WTC11 (cell line): ENCODE data around the gene THSD4.

Experiments
- ATF3 ChIP-seq: sonication (generic); formaldehyde crosslinking; conservative IDR thresholded peaks from 2 replicates; pipeline ENCODE4 v1.8.1; 2022; ENCODE audit warnings: mild to moderate bottlenecking, missing genetic modification reagents
- CREB1 ChIP-seq: sonication (generic); formaldehyde crosslinking; IDR thresholded peaks from 2 replicates; pipeline ENCODE4 v1.8.0; 2023; ENCODE audit warnings: mild to moderate bottlenecking, missing genetic modification reagents
- JUN ChIP-seq: sonication (generic); formaldehyde crosslinking; IDR thresholded peaks from 2 replicates; pipeline ENCODE4 v1.8.0; 2023; ENCODE audit warnings: mild to moderate bottlenecking, missing genetic modification reagents
- NR2C2 ChIP-seq: sonication (generic); formaldehyde crosslinking; IDR thresholded peaks from 2 replicates; pipeline ENCODE4 v1.8.0; 2022; ENCODE audit warnings: mild to moderate bottlenecking, missing genetic modification reagents
- TEAD4 ChIP-seq: sonication (generic); formaldehyde crosslinking; IDR thresholded peaks from 2 replicates; pipeline ENCODE4 v1.8.0; 2022; ENCODE audit warnings: mild to moderate bottlenecking, missing genetic modification reagents
- USF1 ChIP-seq: sonication (generic); formaldehyde crosslinking; IDR thresholded peaks from 2 replicates; pipeline ENCODE4 v1.8.0; 2022; ENCODE audit warnings: mild to moderate bottlenecking, missing genetic modification reagents
- ZNF138 ChIP-seq: sonication (generic); formaldehyde crosslinking; conservative IDR thresholded peaks from 2 replicates; pipeline ENCODE4 v1.8.1; 2022; ENCODE audit warnings: mild to moderate bottlenecking, moderate library complexity, missing genetic modification reagents
- ZNF416 ChIP-seq: fragments of 250-450 bp; sonication (Bioruptor Pico); IDR thresholded peaks from 2 replicates; pipeline ENCODE4 v1.9.0; 2021; ENCODE audit warnings: mild to moderate bottlenecking, inconsistent platforms
- TF ChIP-seq, protein P1 (sequence below): fragments of 200-600 bp; IDR thresholded peaks from 2 replicates; pipeline ENCODE4 v1.8.0; 2022; ENCODE audit warnings: antibody characterized with exemption
- TF ChIP-seq, protein P2 (sequence below): sonication (generic); formaldehyde crosslinking; IDR thresholded peaks from 2 replicates; pipeline ENCODE4 v1.8.1; 2023; ENCODE audit warnings: mild to moderate bottlenecking, missing genetic modification reagents, borderline replicate concordance

- TF ChIP-seq, protein P1, sequence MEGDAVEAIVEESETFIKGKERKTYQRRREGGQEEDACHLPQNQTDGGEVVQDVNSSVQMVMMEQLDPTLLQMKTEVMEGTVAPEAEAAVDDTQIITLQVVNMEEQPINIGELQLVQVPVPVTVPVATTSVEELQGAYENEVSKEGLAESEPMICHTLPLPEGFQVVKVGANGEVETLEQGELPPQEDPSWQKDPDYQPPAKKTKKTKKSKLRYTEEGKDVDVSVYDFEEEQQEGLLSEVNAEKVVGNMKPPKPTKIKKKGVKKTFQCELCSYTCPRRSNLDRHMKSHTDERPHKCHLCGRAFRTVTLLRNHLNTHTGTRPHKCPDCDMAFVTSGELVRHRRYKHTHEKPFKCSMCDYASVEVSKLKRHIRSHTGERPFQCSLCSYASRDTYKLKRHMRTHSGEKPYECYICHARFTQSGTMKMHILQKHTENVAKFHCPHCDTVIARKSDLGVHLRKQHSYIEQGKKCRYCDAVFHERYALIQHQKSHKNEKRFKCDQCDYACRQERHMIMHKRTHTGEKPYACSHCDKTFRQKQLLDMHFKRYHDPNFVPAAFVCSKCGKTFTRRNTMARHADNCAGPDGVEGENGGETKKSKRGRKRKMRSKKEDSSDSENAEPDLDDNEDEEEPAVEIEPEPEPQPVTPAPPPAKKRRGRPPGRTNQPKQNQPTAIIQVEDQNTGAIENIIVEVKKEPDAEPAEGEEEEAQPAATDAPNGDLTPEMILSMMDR = no peak
- TF ChIP-seq ZNF416 (CRISPR knock-in tag) (no peak), ATF3 (CRISPR knock-in tag) (no peak), ZNF138 (CRISPR knock-in tag) (no peak), NR2C2 (CRISPR knock-in tag) (no peak), CREB1 (CRISPR knock-in tag) (no peak), JUN (CRISPR knock-in tag) (no peak), USF1 (CRISPR knock-in tag) (no peak), TEAD4 (CRISPR knock-in tag) (no peak)
- TF ChIP-seq, protein P2, sequence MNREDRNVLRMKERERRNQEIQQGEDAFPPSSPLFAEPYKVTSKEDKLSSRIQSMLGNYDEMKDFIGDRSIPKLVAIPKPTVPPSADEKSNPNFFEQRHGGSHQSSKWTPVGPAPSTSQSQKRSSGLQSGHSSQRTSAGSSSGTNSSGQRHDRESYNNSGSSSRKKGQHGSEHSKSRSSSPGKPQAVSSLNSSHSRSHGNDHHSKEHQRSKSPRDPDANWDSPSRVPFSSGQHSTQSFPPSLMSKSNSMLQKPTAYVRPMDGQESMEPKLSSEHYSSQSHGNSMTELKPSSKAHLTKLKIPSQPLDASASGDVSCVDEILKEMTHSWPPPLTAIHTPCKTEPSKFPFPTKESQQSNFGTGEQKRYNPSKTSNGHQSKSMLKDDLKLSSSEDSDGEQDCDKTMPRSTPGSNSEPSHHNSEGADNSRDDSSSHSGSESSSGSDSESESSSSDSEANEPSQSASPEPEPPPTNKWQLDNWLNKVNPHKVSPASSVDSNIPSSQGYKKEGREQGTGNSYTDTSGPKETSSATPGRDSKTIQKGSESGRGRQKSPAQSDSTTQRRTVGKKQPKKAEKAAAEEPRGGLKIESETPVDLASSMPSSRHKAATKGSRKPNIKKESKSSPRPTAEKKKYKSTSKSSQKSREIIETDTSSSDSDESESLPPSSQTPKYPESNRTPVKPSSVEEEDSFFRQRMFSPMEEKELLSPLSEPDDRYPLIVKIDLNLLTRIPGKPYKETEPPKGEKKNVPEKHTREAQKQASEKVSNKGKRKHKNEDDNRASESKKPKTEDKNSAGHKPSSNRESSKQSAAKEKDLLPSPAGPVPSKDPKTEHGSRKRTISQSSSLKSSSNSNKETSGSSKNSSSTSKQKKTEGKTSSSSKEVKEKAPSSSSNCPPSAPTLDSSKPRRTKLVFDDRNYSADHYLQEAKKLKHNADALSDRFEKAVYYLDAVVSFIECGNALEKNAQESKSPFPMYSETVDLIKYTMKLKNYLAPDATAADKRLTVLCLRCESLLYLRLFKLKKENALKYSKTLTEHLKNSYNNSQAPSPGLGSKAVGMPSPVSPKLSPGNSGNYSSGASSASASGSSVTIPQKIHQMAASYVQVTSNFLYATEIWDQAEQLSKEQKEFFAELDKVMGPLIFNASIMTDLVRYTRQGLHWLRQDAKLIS (CRISPR knock-in tag) = no peak
Observed at GRCh38 chr15:71697236-71697635, 582.0 kb downstream of the THSD4 start.
